ENCODE results near the gene ATP6V1C2. TPM values are rescaled to one million over a fixed set of nuclear protein-coding genes. Genes with fewer than 3 reads are reported as not detected.

Gene ATP6V1C2
- total RNA-seq, 1 donor from 2014 or later = not detected

- Mint-ChIP-seq H3K36me3 (ENCODE audit: low read depth, unreplicated experiment) (no peaks in the 10 kb centered on the region), H3K27ac (ENCODE audit: unreplicated experiment) (no peak overlapping the region), H3K9me3 (ENCODE audit: unreplicated experiment) (no peaks in the 10 kb centered on the region), H3K27me3 (ENCODE audit: unreplicated experiment) (peaks cover 5% of the 10 kb centered on the region), H3K4me3 (ENCODE audit: unreplicated experiment) (no peak overlapping the region), H3K4me1 (ENCODE audit: unreplicated experiment) (peaks cover 16% of the 10 kb centered on the region)
- DNase-seq (ENCODE audit: low spot score) = no peak
- TF ChIP-seq, protein P1, sequence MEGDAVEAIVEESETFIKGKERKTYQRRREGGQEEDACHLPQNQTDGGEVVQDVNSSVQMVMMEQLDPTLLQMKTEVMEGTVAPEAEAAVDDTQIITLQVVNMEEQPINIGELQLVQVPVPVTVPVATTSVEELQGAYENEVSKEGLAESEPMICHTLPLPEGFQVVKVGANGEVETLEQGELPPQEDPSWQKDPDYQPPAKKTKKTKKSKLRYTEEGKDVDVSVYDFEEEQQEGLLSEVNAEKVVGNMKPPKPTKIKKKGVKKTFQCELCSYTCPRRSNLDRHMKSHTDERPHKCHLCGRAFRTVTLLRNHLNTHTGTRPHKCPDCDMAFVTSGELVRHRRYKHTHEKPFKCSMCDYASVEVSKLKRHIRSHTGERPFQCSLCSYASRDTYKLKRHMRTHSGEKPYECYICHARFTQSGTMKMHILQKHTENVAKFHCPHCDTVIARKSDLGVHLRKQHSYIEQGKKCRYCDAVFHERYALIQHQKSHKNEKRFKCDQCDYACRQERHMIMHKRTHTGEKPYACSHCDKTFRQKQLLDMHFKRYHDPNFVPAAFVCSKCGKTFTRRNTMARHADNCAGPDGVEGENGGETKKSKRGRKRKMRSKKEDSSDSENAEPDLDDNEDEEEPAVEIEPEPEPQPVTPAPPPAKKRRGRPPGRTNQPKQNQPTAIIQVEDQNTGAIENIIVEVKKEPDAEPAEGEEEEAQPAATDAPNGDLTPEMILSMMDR (IDR thresholded peaks at IDR 0.05; ENCODE audit: unreplicated experiment) = no peak
Measured at GRCh38 chr2:10740226-10740625, 18.8 kb downstream of the ATP6V1C2 start.

- Mint-ChIP-seq H3K36me3 (ENCODE audit: low read depth, unreplicated experiment) (no peaks in the 10 kb centered on the region), H3K27me3 (ENCODE audit: unreplicated experiment) (peaks cover 5% of the 10 kb centered on the region), H3K4me1 (ENCODE audit: unreplicated experiment) (peaks cover 16% of the 10 kb centered on the region), H3K4me3 (ENCODE audit: unreplicated experiment) (no peak overlapping the region), H3K27ac (ENCODE audit: unreplicated experiment) (no peak overlapping the region), H3K9me3 (ENCODE audit: unreplicated experiment) (no peaks in the 10 kb centered on the region)
- TF ChIP-seq, protein P1 (IDR thresholded peaks at IDR 0.05; ENCODE audit: unreplicated experiment) = no peak
- DNase-seq (ENCODE audit: low spot score) = no peak
Measured at GRCh38 chr2:10741139-10741538, 19.7 kb downstream of the ATP6V1C2 start.

- H3K27me3 Mint-ChIP-seq (ENCODE audit: unreplicated experiment) = peaks cover 5% of the 10 kb centered on the region
- H3K9me3 Mint-ChIP-seq (ENCODE audit: unreplicated experiment) = no peaks in the 10 kb centered on the region
- peaks cover 16% of the 10 kb centered on the region for H3K4me1 Mint-ChIP-seq (ENCODE audit: unreplicated experiment)
- TF ChIP-seq, protein P1 (IDR thresholded peaks at IDR 0.05; ENCODE audit: unreplicated experiment) = no peak
- H3K4me3 Mint-ChIP-seq (ENCODE audit: unreplicated experiment) = no peak overlapping the region
- H3K27ac Mint-ChIP-seq (ENCODE audit: unreplicated experiment) = no peak overlapping the region
- no peaks in the 10 kb centered on the region for H3K36me3 Mint-ChIP-seq (ENCODE audit: low read depth, unreplicated experiment)
- DNase-seq (ENCODE audit: low spot score) = no peak
Measured at GRCh38 chr2:10742666-10743065, 21.2 kb downstream of the ATP6V1C2 start.

DNA sequence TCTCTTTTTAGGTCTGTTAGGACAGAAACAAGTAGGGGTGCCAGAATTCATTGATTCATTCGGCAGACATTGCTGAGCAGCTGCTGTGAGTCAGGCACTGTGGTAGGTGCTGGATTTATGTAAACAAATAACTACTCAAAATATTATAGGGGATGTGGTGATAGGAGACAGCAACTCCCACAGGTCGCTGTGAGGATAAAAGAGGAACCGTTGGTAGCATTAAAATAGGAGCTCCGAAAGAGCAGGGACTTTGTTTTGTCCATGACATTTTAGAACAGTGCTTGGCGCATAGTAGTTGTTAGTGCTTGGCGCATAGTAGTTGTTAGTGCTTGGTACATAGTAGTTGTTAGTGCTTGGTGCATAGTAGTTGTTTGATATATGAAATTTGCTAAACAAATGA, 29.2 kb downstream of the ATP6V1C2 start:
- TF ChIP-seq, protein P1 (IDR thresholded peaks at IDR 0.05; ENCODE audit: unreplicated experiment) = no peak
- Mint-ChIP-seq H3K9me3 (ENCODE audit: unreplicated experiment) (no peaks in the 10 kb centered on the region), H3K4me3 (ENCODE audit: unreplicated experiment) (no peak overlapping the region), H3K36me3 (ENCODE audit: low read depth, unreplicated experiment) (no peaks in the 10 kb centered on the region), H3K27ac (ENCODE audit: unreplicated experiment) (no peak overlapping the region), H3K4me1 (ENCODE audit: unreplicated experiment) (no peaks in the 10 kb centered on the region), H3K27me3 (ENCODE audit: unreplicated experiment) (no peaks in the 10 kb centered on the region)
- DNase-seq (ENCODE audit: low spot score) = no peak

DNA sequence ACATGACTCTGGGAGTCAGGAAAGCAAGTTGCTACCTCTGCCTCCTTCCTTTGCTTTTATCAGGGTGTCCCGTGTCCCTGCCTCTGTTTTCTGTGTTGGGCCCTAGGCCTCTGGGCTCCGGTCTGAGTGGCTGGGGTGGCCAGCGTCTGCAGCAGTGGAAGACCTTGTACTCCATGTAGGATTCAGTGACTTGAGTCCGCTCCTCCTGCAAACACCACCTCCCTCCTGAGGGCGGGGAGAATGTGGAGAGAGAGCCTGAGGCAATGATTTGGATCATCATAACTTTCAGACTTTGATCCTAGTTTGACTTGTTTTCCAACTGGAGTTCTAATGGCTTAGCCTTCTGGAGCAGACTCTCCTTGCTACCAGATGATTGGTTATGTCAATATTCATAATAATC, 30.8 kb downstream of the ATP6V1C2 start:
- Mint-ChIP-seq H3K4me1 (ENCODE audit: unreplicated experiment) (no peaks in the 10 kb centered on the region), H3K36me3 (ENCODE audit: low read depth, unreplicated experiment) (no peaks in the 10 kb centered on the region), H3K27me3 (ENCODE audit: unreplicated experiment) (no peaks in the 10 kb centered on the region), H3K27ac (ENCODE audit: unreplicated experiment) (no peak overlapping the region), H3K9me3 (ENCODE audit: unreplicated experiment) (no peaks in the 10 kb centered on the region), H3K4me3 (ENCODE audit: unreplicated experiment) (no peak overlapping the region)
- no peak for DNase-seq (ENCODE audit: low spot score)
- TF ChIP-seq, protein P1 (IDR thresholded peaks at IDR 0.05; ENCODE audit: unreplicated experiment) = no peak
